ACC112 (cell line): Measurements from ENCODE around the gene HOXA10.

Experiments used
- H2AFZ ChIP-seq: fragments of 200-600 bp; sonication (generic); one replicate; pipeline ENCODE4 v1.6.0; 2017; ENCODE audit warnings: antibody characterized with exemption, low read length; ENCODE audit not compliant: unreplicated experiment
- H3K27ac ChIP-seq: fragments of 200-600 bp; sonication (generic); 2 replicates; pipeline ENCODE4 v1.5.1; 2014; ENCODE audit warnings: low read depth, mild to moderate bottlenecking, antibody characterized with exemption, low read length, moderate library complexity
- H3K27me3 ChIP-seq: fragments of 200-600 bp; sonication (generic); 2 replicates; pipeline ENCODE4 v1.6.1; 2014; ENCODE audit warnings: mild to moderate bottlenecking, antibody characterized with exemption, low read length, moderate library complexity, mixed read lengths; ENCODE audit not compliant: insufficient read depth
- H3K36me3 ChIP-seq: fragments of 200-600 bp; sonication (generic); 2 replicates; pipeline ENCODE4 v1.6.1; 2016; ENCODE audit warnings: mild to moderate bottlenecking, antibody characterized with exemption, low read length, moderate library complexity, mixed read lengths; ENCODE audit not compliant: insufficient read depth
- H3K4me1 ChIP-seq: fragments of 200-600 bp; sonication (generic); one replicate; pipeline ENCODE4 v1.6.1; 2016; ENCODE audit warnings: low read length, mixed read lengths; ENCODE audit not compliant: insufficient read depth, unreplicated experiment, control insufficient read depth
- H3K4me3 ChIP-seq: fragments of 200-600 bp; sonication (generic); 2 replicates; pipeline ENCODE4 v1.5.1; 2014; ENCODE audit warnings: mild to moderate bottlenecking, low read depth, low read length
- H3K79me2 ChIP-seq: fragments of 200-600 bp; sonication (generic); one replicate; pipeline ENCODE4 v1.6.0; 2016; ENCODE audit warnings: low read length; ENCODE audit not compliant: control insufficient read depth, unreplicated experiment, insufficient read depth

HOXA10 gene

GRCh38 chr7:27188386-27189294 lies 14.5 kb upstream of the HOXA10 start:
- Histone ChIP-seq H2AFZ (no peak overlapping the region), H3K4me1 (no peaks in the 10 kb centered on the region), H3K27ac (no peak overlapping the region), H3K36me3 (no peaks in the 10 kb centered on the region), H3K27me3 (peaks cover 98% of the 10 kb centered on the region), H3K79me2 (no peaks in the 10 kb centered on the region), H3K4me3 (no peak overlapping the region)

DNA sequence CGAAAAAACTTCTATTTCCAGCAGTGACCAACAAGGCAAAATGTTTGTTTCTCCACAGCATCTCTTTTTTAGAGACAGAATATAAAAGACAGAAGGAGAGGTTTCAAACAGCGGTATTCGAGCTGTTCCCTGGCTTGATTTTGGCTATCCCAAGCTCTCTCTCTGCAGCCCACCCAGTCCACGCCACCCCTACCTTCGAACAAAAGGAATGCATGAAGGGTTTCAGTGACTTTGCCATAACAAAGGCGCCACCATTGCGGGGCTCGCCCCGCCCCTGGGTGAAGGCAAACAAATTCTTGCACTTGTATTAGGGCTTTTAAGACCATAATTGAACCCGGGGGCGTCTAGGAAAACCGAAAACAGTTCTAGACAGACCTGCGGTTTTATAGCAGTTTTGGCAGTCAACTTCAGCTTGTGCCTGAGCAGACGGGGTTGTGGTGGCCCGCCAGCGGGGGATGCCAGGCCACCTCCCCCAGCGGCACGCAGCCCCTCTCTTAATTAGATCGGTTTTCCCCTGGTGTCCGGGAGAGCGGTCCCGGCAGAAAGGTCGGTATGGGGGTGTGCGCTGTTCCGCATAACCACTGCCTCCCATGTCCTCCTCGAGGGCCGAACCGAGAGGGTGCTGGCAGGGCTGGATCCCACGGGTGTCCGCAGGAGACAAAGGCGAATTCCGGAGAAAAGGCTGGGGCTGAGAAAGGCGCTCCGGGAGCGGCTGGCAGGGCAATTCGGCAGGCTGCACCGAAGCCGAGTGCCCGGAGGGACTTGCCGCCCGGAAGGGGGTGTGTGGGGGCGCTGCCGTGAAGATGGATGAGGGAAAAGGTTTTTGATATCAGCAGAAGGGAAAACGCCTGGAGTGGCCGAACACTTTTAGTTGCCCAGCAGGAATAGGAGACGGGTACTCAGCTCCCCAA lies 13.6 kb upstream of the HOXA10 start:
- no peak overlapping the region for H2AFZ ChIP-seq
- no peak overlapping the region for H3K4me3 ChIP-seq
- H3K27me3 ChIP-seq: peaks cover 98% of the 10 kb centered on the region
- H3K4me1 ChIP-seq: no peaks in the 10 kb centered on the region
- H3K27ac ChIP-seq: no peak overlapping the region
- no peaks in the 10 kb centered on the region for H3K36me3 ChIP-seq
- no peaks in the 10 kb centered on the region for H3K79me2 ChIP-seq

DNA sequence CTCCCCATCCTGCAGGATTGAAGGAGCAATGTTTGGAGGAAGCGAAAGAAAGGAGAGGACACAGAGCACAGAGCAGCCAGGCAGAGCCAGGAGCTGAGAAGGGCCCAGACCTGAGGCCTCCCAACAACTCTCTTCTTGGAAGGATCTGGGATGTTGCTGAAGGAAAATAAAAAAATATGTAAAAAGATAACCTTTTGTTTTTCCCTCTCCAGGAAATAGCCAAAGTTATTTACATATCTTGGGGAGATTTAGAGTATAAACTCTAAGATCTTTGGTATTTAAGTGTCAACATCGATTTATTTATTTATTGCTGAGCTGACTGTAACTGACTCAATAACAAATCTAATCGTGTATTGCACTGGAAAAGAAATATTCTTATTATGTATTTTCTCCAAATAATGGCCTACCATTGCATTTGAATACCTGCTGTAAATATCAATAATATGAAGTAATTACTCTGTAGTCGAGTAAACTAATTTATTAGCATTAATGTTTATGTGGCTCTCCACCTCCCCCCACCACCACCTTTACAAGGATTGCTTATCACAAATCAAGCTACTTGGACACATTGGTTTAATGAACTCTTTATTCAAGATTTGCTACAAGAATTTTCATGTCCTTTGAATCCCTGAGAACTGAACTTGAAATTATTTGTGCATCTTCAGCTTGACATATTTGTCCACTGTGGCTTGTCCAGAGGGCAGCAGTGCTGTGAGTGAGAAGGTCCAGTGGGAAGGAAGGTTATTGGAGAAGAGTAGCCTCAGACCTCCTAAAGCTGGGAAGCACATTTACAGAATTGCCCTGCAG lies 12.8 kb upstream of the HOXA10 start:
- Histone ChIP-seq H3K4me3 (no peak overlapping the region), H3K27ac (no peak overlapping the region), H3K27me3 (peaks cover 98% of the 10 kb centered on the region), H2AFZ (no peak overlapping the region), H3K4me1 (no peaks in the 10 kb centered on the region), H3K36me3 (no peaks in the 10 kb centered on the region), H3K79me2 (no peaks in the 10 kb centered on the region)

GRCh38 chr7:27185854-27186667 lies 11.9 kb upstream of the HOXA10 start:
- no peak overlapping the region for H3K27ac ChIP-seq
- no peaks in the 10 kb centered on the region for H3K79me2 ChIP-seq
- no peaks in the 10 kb centered on the region for H3K4me1 ChIP-seq
- H3K36me3 ChIP-seq: no peaks in the 10 kb centered on the region
- H3K27me3 ChIP-seq: peaks cover 93% of the 10 kb centered on the region
- no peak overlapping the region for H3K4me3 ChIP-seq
- H2AFZ ChIP-seq: no peak overlapping the region

DNA sequence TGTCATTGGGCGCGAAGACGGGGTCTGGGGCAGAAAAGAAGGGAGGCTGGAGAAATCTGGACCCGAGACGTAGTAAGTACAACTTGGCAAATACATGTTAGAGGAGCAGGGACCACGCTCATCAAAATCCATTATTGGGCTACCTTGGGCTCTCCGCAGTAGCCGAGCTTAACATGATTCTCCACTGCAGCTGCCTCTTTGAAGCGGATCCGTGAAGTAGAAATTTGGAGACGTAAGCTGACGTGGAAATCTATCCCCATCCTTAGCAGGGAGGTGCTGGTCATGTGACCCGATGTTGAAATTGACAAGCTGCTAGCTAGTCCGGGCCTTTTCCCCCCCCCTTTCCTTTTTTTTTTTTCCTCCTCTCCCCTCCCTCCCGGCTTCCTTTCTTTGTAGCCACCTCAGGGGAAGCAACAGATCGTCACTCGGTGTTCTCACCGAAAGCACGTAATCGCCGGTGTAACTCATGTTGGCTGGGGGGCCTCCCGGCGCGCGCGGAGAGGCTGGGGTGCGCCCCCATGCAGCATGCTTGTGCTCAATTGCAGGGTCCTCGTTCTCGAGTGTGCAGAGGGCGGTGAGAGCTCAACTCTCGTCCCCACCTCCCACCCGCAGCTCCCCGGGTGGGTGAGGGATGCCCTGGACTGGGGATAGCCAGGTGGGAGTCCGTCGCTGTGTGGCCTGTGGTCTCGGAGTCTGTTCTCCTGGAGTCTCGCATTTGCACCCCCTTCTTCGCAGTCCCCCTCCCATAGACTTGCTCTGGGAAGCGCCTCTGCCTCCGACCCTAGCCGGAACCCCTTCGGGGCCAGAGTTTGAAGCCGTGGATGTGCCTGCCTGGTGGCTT lies 11.1 kb upstream of the HOXA10 start, which contains the start of gene HOXA11:
Gene HOXA11, minus strand, starts transcription at position 220 of the 841 bp plus-strand sequence. Its CDS starts 88 bp downstream, at position 132.
- peaks cover 91% of the 10 kb centered on the region for H3K27me3 ChIP-seq
- H3K36me3 ChIP-seq: no peaks in the 10 kb centered on the region
- H3K79me2 ChIP-seq: no peaks in the 10 kb centered on the region
- no peaks in the 10 kb centered on the region for H3K4me1 ChIP-seq
- H3K27ac ChIP-seq: no peak within 1 kb of the TSS
- peak within 1 kb of the TSS; percentile 78 for H3K4me3 ChIP-seq
- H2AFZ ChIP-seq: peak within 1 kb of the TSS; percentile 84

DNA sequence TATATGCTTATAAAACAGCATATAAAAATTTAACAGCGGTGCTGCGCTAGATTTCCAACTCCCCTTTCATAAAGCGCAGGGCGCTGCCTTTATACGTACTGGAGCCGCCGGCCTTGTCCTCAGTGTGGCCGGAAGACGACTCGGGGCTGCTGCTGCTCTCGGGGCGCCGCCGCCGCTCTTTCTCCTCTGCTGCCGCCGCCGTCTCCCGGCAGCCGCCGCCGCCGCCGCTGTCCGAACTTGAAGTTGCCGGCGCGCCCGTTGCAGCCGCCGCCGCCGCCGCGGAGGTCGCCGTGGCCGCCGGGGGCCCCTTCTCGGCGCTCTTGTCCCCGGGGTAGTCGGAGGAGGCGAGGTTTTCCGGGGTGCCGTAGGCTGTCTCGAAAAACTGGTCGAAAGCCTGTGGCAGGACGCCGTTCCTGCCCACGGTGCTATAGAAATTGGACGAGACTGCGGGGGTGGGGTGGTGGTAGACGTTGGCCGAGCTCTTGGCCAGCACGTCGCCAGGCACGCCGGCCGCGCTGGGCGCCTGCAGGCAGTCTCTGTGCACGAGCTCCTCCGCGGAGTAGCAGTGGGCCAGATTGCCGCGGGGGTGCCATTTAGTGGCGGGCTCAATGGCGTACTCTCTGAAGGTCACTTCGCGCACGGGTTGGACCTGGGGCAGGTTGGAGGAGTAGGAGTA lies 10.4 kb upstream of the HOXA10 start:
- no peaks in the 10 kb centered on the region for H3K79me2 ChIP-seq
- H3K27me3 ChIP-seq: peaks cover 90% of the 10 kb centered on the region
- peaks cover 2% of the 10 kb centered on the region for H3K4me1 ChIP-seq
- no peaks in the 10 kb centered on the region for H3K36me3 ChIP-seq
- H3K27ac ChIP-seq: no peak overlapping the region
- peak overlapping the region; percentile 84 for H2AFZ ChIP-seq
- H3K4me3 ChIP-seq: peak overlapping the region; percentile 78

- peak overlapping the region; percentile 78 for H3K4me3 ChIP-seq
- H2AFZ ChIP-seq: peak overlapping the region; percentile 84
- no peaks in the 10 kb centered on the region for H3K36me3 ChIP-seq
- peaks cover 90% of the 10 kb centered on the region for H3K27me3 ChIP-seq
- no peak overlapping the region for H3K27ac ChIP-seq
- no peaks in the 10 kb centered on the region for H3K79me2 ChIP-seq
- H3K4me1 ChIP-seq: peaks cover 3% of the 10 kb centered on the region
Observed at GRCh38 chr7:27183682-27184336, 9.7 kb upstream of the HOXA10 start.

DNA sequence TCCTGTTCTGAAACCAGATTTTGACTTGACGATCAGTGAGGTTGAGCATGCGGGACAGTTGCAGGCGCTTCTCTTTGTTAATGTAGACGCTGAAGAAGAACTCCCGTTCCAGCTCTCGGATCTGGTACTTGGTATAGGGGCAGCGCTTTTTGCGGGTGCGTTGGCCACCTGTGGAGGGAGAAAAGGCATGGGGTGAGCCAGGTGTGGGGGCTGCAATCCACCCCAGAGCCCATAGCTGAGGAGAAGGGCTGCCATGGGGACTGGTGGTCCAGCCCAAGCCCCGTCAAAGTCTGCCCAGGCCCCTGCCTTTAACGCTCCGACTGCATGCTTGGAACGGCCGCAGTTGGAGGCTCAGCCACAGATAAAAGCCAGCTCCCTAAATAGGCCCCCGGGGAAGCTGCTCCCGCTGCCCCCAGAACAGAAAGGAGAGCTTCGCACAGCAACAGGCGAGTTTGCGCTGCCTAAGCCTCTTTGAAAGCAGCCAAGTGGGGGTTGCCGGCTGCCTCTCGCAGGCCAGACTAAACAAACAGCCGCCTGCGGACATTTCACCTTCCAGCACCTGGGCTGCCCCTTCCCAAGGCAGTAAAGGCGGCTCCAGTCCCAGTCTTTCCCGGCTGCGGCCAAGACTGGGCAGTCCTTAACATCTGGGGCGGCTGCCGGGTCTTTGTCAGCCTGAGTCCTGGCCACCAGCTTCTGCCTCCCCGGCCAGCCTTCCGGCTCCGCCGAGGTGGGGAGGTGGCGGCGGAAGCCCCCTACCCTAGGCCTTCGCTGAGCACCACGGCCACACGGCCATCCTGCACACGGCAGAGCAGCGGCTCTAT lies 9.0 kb upstream of the HOXA10 start:
- Histone ChIP-seq H3K27me3 (peaks cover 90% of the 10 kb centered on the region), H3K79me2 (no peaks in the 10 kb centered on the region), H3K36me3 (no peaks in the 10 kb centered on the region), H3K4me1 (peaks cover 3% of the 10 kb centered on the region), H3K27ac (no peak overlapping the region), H3K4me3 (peak overlapping the region; percentile 78), H2AFZ (no peak overlapping the region)
